Loucy (cell line): ENCODE results near the gene ARHGDIG.

Experiments
- EZH2phosphoT487 ChIP-seq: fragments of 200-600 bp; IDR thresholded peaks from 2 replicates; pipeline ENCODE4 v1.6.1; 2018; ENCODE audit warnings: antibody characterized with exemption, mild to moderate bottlenecking, moderate library complexity, borderline replicate concordance
- TF ChIP-seq, protein P1 (sequence below): fragments of 200-600 bp; sonication (generic); conservative IDR thresholded peaks from 2 replicates; pipeline ENCODE4 v1.5.1; 2014; ENCODE audit warnings: mild to moderate bottlenecking, antibody characterized with exemption, low read length

DNA sequence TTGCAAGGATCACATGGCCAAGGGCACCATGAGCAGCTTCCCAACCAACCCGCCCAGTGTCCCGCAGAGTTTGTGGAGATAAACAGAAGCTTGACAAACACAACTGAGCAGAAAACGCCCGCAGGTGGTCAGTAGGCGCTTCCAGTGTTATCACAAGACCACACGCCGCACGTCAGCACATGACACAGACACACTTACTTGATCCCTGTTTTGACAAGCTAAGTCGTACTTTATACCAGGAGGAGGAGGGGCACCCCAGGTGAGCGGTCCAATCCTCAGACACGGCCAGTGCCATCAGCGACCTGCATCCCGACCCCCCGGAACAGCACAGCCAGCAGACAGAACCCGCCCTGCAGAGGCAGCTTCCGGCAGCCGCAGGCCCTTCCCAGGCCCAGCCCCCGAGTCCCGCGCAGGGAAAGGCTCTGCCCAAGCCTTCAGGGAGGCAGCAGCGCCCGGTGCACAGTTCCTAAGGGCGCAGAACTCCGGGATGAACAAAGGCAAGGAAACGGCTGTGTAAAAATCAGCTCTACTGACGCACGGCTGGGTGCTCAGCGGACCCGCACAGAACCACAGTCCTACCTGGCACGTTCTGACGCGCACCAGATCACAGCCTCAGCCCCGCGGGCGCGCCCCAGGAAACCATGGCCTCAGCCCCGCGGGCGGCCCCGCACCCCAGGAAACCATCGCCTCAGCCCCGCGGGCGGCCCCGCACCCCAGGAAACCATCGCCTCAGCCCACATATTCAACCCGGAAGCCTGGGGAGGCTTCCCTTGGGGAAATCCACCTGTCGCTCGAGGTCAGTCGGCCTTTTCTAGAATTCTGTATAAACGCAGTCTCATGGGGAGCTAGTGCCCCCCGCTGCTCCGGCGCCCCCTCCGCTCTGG lies 44.3 kb downstream of the ARHGDIG start:
- TF ChIP-seq EZH2phosphoT487 = no peak
- TF ChIP-seq, protein P1, sequence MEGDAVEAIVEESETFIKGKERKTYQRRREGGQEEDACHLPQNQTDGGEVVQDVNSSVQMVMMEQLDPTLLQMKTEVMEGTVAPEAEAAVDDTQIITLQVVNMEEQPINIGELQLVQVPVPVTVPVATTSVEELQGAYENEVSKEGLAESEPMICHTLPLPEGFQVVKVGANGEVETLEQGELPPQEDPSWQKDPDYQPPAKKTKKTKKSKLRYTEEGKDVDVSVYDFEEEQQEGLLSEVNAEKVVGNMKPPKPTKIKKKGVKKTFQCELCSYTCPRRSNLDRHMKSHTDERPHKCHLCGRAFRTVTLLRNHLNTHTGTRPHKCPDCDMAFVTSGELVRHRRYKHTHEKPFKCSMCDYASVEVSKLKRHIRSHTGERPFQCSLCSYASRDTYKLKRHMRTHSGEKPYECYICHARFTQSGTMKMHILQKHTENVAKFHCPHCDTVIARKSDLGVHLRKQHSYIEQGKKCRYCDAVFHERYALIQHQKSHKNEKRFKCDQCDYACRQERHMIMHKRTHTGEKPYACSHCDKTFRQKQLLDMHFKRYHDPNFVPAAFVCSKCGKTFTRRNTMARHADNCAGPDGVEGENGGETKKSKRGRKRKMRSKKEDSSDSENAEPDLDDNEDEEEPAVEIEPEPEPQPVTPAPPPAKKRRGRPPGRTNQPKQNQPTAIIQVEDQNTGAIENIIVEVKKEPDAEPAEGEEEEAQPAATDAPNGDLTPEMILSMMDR = no peak
